ENCODE data around the gene PSMB1.

DNA sequence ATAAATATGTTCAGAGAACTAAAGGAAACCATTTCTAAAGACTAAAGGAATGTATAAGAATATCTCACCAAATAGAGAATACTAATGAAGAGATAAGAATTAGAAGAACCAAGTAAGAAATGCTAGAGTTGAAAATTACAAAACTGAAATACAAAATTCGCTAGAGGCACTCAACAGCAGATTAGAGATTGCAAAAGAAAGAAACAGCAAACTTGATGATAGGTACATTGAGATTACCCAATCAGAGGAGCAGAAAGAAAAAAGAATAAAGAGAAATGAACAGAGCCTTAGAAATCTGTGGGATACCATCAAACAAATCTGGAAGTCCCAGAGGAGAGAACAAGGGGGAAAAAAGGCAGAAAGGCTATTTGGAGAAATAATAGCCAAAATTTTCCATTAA is 37.6 kb upstream of the PSMB1 start:
- TF ChIP-seq, protein P1, sequence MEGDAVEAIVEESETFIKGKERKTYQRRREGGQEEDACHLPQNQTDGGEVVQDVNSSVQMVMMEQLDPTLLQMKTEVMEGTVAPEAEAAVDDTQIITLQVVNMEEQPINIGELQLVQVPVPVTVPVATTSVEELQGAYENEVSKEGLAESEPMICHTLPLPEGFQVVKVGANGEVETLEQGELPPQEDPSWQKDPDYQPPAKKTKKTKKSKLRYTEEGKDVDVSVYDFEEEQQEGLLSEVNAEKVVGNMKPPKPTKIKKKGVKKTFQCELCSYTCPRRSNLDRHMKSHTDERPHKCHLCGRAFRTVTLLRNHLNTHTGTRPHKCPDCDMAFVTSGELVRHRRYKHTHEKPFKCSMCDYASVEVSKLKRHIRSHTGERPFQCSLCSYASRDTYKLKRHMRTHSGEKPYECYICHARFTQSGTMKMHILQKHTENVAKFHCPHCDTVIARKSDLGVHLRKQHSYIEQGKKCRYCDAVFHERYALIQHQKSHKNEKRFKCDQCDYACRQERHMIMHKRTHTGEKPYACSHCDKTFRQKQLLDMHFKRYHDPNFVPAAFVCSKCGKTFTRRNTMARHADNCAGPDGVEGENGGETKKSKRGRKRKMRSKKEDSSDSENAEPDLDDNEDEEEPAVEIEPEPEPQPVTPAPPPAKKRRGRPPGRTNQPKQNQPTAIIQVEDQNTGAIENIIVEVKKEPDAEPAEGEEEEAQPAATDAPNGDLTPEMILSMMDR (IDR thresholded peaks at IDR 0.05): no peak
- TF ChIP-seq EP300 (IDR thresholded peaks at IDR 0.05): no peak
- TF ChIP-seq POLR2A (IDR thresholded peaks at IDR 0.05): no peak
- TF ChIP-seq POLR2AphosphoS5 (IDR thresholded peaks at IDR 0.05): no peak
